Vagina (tissue), 2 donors: ENCODE measurements around the gene GJA4.

Source experiments
- POLR2A ChIP-seq, 2 donors: fragments of 450-650 bp; IDR thresholded peaks; one replicate each; pipeline ENCODE4 v1.6.1; 2017; ENCODE audit warnings: antibody characterized with exemption in 2 of 2, mild to moderate bottlenecking in 2 of 2, moderate library complexity in 2 of 2
- POLR2AphosphoS5 ChIP-seq, 2 donors: sonication (generic); formaldehyde crosslinking; IDR thresholded peaks; one replicate each; pipeline ENCODE4 v1.9.0; 2017; ENCODE audit warnings: antibody characterized with exemption in 2 of 2, mild to moderate bottlenecking in 2 of 2, low read depth in 1 of 2; ENCODE audit not compliant: insufficient read depth in 1 of 2
- TF ChIP-seq, protein P1 (sequence below), 3 experiments: fragments of 450-650 bp in 2 of 3; fragments of 200-600 bp in 1 of 3; sonication (generic) in 1 of 3; IDR thresholded peaks; one replicate each; pipeline ENCODE4 v1.5.1; 2017 to 2019; ENCODE audit warnings: antibody characterized with exemption in 3 of 3, mild to moderate bottlenecking in 2 of 3, moderate library complexity in 2 of 3

- TF ChIP-seq, protein P1, sequence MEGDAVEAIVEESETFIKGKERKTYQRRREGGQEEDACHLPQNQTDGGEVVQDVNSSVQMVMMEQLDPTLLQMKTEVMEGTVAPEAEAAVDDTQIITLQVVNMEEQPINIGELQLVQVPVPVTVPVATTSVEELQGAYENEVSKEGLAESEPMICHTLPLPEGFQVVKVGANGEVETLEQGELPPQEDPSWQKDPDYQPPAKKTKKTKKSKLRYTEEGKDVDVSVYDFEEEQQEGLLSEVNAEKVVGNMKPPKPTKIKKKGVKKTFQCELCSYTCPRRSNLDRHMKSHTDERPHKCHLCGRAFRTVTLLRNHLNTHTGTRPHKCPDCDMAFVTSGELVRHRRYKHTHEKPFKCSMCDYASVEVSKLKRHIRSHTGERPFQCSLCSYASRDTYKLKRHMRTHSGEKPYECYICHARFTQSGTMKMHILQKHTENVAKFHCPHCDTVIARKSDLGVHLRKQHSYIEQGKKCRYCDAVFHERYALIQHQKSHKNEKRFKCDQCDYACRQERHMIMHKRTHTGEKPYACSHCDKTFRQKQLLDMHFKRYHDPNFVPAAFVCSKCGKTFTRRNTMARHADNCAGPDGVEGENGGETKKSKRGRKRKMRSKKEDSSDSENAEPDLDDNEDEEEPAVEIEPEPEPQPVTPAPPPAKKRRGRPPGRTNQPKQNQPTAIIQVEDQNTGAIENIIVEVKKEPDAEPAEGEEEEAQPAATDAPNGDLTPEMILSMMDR (IDR thresholded peaks at IDR 0.05) = no peak
- no peak for TF ChIP-seq POLR2A (IDR thresholded peaks at IDR 0.05)
- TF ChIP-seq POLR2AphosphoS5 (IDR thresholded peaks at IDR 0.05; ENCODE audit: insufficient read depth in 1 of 2, low read depth in 1 of 2) = no peak
Measured at GRCh38 chr1:34771573-34772371, 21.0 kb upstream of the GJA4 start.
